DND-41 (cell line): ENCODE data around the gene IL17RE.
"Not testable (repeated sequence)": the region's sequence is repeated elsewhere in the genome, so short reads cannot be mapped to it uniquely, and the experiment has no call there.

Experiments used
- EZH2 ChIP-seq: IDR thresholded peaks from 3 replicates; pipeline ENCODE4 v1.6.1; 2012; ENCODE audit warnings: borderline replicate concordance, low read depth, mild to moderate bottlenecking, moderate library complexity, low read length, inconsistent platforms; ENCODE audit not compliant: severe bottlenecking
- TF ChIP-seq, protein P1 (sequence below): IDR thresholded peaks from 2 replicates; pipeline ENCODE4 v1.5.1; 2012; ENCODE audit warnings: borderline replicate concordance, low read length, moderate library complexity, mild to moderate bottlenecking; ENCODE audit not compliant: poor library complexity, severe bottlenecking; ENCODE audit errors: extremely low read depth

DNA sequence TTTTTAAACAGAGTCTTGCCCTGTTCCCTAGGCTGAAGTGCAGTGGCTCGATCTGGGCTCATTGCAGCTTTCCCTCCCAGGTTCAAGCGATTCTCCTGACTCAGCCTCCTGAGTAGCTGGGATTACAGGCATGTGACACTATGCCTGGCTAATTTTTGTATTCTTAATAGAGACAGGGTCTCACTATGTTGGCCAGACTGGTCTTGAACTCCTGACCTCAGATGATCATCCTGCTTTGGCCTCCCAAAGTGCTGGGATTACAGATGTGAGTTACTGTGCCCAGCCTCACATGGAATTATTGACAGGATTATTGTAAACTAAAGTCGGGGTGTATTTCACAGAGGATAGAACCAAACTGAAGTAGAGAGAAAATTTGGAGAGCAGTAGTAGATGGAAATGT, 6.9 kb upstream of the IL17RE start:
- TF ChIP-seq, protein P1, sequence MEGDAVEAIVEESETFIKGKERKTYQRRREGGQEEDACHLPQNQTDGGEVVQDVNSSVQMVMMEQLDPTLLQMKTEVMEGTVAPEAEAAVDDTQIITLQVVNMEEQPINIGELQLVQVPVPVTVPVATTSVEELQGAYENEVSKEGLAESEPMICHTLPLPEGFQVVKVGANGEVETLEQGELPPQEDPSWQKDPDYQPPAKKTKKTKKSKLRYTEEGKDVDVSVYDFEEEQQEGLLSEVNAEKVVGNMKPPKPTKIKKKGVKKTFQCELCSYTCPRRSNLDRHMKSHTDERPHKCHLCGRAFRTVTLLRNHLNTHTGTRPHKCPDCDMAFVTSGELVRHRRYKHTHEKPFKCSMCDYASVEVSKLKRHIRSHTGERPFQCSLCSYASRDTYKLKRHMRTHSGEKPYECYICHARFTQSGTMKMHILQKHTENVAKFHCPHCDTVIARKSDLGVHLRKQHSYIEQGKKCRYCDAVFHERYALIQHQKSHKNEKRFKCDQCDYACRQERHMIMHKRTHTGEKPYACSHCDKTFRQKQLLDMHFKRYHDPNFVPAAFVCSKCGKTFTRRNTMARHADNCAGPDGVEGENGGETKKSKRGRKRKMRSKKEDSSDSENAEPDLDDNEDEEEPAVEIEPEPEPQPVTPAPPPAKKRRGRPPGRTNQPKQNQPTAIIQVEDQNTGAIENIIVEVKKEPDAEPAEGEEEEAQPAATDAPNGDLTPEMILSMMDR, result not testable (repeated sequence)
- TF ChIP-seq EZH2, result not testable (repeated sequence)
